Progenitor cell of endocrine pancreas (in vitro differentiated cells): ENCODE results near the gene TMEM9. TPM values are rescaled to one million over a fixed set of nuclear protein-coding genes. Genes with fewer than 3 reads are reported as not detected.

Source experiments
- DNase-seq: peaks from one replicate; pipeline ENCODE4 v3.0.0; 2021; ENCODE audit warnings: low spot score; ENCODE audit not compliant: unreplicated experiment
- H3K27ac Mint-ChIP-seq: 2 replicates; pipeline ENCODE4 v1.8.0; 2021; ENCODE audit warnings: mild to moderate bottlenecking, moderate library complexity, mixed read lengths
- H3K27me3 Mint-ChIP-seq: 2 replicates; pipeline ENCODE4 v1.8.0; 2021; ENCODE audit warnings: mixed read lengths
- H3K36me3 Mint-ChIP-seq: 2 replicates; pipeline ENCODE4 v1.8.0; 2022; ENCODE audit warnings: mixed read lengths; ENCODE audit not compliant: insufficient read depth
- H3K4me1 Mint-ChIP-seq: 2 replicates; pipeline ENCODE4 v1.8.0; 2021; ENCODE audit warnings: low read depth, mixed read lengths
- H3K4me3 Mint-ChIP-seq: 2 replicates; pipeline ENCODE4 v1.8.0; 2021; ENCODE audit warnings: low read depth, mild to moderate bottlenecking, moderate library complexity, mixed read lengths
- H3K9me3 Mint-ChIP-seq: 2 replicates; pipeline ENCODE4 v1.8.0; 2021; ENCODE audit warnings: low read depth, mixed read lengths
- CTCF ChIP-seq: fragments of 200-600 bp; sonication (generic); IDR thresholded peaks from one replicate; pipeline ENCODE4 v1.5.0; 2021; ENCODE audit warnings: antibody characterized with exemption, mild to moderate bottlenecking; ENCODE audit not compliant: unreplicated experiment
- total RNA-seq: library from RNA; stranded (reverse); gene quantifications from 2 replicates; pipeline ENCODE4 v1.2.1, GENCODE V29; 2021

TMEM9 gene
- total RNA-seq, 1 donor from 2014 or later, result 146 TPM

- Mint-ChIP-seq H3K27me3 (peaks cover 26% of the 10 kb centered on the region), H3K36me3 (peaks cover 3% of the 10 kb centered on the region), H3K4me3 (peak within 1 kb of the TSS; percentile 34), H3K4me1 (peaks cover 10% of the 10 kb centered on the region), H3K9me3 (no peaks in the 10 kb centered on the region), H3K27ac (no peak within 1 kb of the TSS)
- no peak for DNase-seq
- TF ChIP-seq CTCF, result no peak
Observed at GRCh38 chr1:201126832-201127754, 27.2 kb downstream of the TMEM9 start, which contains the start of gene ASCL5. ASCL5 (minus strand) TSS chr1:201127184; CDS start chr1:201115372, 11,812 bp downstream.

- no peaks in the 10 kb centered on the region for H3K9me3 Mint-ChIP-seq
- H3K27ac Mint-ChIP-seq, result no peak overlapping the region
- H3K4me3 Mint-ChIP-seq, result no peak overlapping the region
- peaks cover 30% of the 10 kb centered on the region for H3K27me3 Mint-ChIP-seq
- peaks cover 10% of the 10 kb centered on the region for H3K4me1 Mint-ChIP-seq
- no peak for DNase-seq
- H3K36me3 Mint-ChIP-seq, result no peaks in the 10 kb centered on the region
- no peak for TF ChIP-seq CTCF
Observed at GRCh38 chr1:201126463-201126831, 27.8 kb downstream of the TMEM9 start.

- H3K4me3 Mint-ChIP-seq, result no peak overlapping the region
- H3K9me3 Mint-ChIP-seq, result no peaks in the 10 kb centered on the region
- H3K4me1 Mint-ChIP-seq, result peaks cover 10% of the 10 kb centered on the region
- no peaks in the 10 kb centered on the region for H3K36me3 Mint-ChIP-seq
- peaks cover 33% of the 10 kb centered on the region for H3K27me3 Mint-ChIP-seq
- no peak for DNase-seq
- TF ChIP-seq CTCF, result no peak
- no peak overlapping the region for H3K27ac Mint-ChIP-seq
Observed at GRCh38 chr1:201125800-201126199, 28.5 kb downstream of the TMEM9 start.

- no peak for TF ChIP-seq CTCF
- H3K9me3 Mint-ChIP-seq, result no peaks in the 10 kb centered on the region
- H3K36me3 Mint-ChIP-seq, result no peaks in the 10 kb centered on the region
Observed at GRCh38 chr1:201125019-201125418, 29.3 kb downstream of the TMEM9 start.

GRCh38 chr1:201123866-201124265, 30.4 kb downstream of the TMEM9 start:
- no peak overlapping the region for H3K27ac Mint-ChIP-seq
- no peak for DNase-seq
- no peaks in the 10 kb centered on the region for H3K9me3 Mint-ChIP-seq

More at GRCh38 chr1:201125019-201125418, 29.3 kb downstream of the TMEM9 start:
- H3K4me3 Mint-ChIP-seq, result no peak overlapping the region
- peaks cover 10% of the 10 kb centered on the region for H3K4me1 Mint-ChIP-seq
- no peak overlapping the region for H3K27ac Mint-ChIP-seq
- no peak for DNase-seq
- H3K27me3 Mint-ChIP-seq, result peaks cover 40% of the 10 kb centered on the region

More at GRCh38 chr1:201123866-201124265, 30.4 kb downstream of the TMEM9 start:
- Mint-ChIP-seq H3K4me1 (peaks cover 10% of the 10 kb centered on the region), H3K4me3 (no peak overlapping the region), H3K27me3 (peaks cover 48% of the 10 kb centered on the region), H3K36me3 (no peaks in the 10 kb centered on the region)
- no peak for TF ChIP-seq CTCF
